ENCODE data around the gene NCOR1.

GRCh38 chr17:15996322-15996721 lies 219.0 kb downstream of the NCOR1 start:
- TF ChIP-seq POLR2A (IDR thresholded peaks at IDR 0.05) (no peak), POLR2AphosphoS5 (IDR thresholded peaks at IDR 0.05) (no peak), EP300 (IDR thresholded peaks at IDR 0.05) (no peak)
- TF ChIP-seq, protein P1, sequence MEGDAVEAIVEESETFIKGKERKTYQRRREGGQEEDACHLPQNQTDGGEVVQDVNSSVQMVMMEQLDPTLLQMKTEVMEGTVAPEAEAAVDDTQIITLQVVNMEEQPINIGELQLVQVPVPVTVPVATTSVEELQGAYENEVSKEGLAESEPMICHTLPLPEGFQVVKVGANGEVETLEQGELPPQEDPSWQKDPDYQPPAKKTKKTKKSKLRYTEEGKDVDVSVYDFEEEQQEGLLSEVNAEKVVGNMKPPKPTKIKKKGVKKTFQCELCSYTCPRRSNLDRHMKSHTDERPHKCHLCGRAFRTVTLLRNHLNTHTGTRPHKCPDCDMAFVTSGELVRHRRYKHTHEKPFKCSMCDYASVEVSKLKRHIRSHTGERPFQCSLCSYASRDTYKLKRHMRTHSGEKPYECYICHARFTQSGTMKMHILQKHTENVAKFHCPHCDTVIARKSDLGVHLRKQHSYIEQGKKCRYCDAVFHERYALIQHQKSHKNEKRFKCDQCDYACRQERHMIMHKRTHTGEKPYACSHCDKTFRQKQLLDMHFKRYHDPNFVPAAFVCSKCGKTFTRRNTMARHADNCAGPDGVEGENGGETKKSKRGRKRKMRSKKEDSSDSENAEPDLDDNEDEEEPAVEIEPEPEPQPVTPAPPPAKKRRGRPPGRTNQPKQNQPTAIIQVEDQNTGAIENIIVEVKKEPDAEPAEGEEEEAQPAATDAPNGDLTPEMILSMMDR (IDR thresholded peaks at IDR 0.05) = no peak
